Measurements from ENCODE around the gene ELFN1.

The ELFN1 gene

GRCh38 chr7:1622441-1622840, 47.6 kb upstream of the ELFN1 start:
- H4K20me1 ChIP-seq (ENCODE audit: insufficient read depth, low read length): no peaks in the 10 kb centered on the region
- no peak overlapping the region for H3K4me2 ChIP-seq (ENCODE audit: insufficient read depth, low read length)
- H3K27me3 ChIP-seq (ENCODE audit: insufficient read depth, low read length, poor library complexity): no peaks in the 10 kb centered on the region
- no peak overlapping the region for H3K9ac ChIP-seq (ENCODE audit: low read depth, low read length)
- no peak overlapping the region for H2AFZ ChIP-seq (ENCODE audit: low read depth, low read length)
- no peaks in the 10 kb centered on the region for H3K79me2 ChIP-seq (ENCODE audit: insufficient read depth, low read length)
- H3K9me3 ChIP-seq (ENCODE audit: insufficient read depth, low read length, severe bottlenecking): no peaks in the 10 kb centered on the region
- H3K36me3 ChIP-seq (ENCODE audit: insufficient read depth, low read length): no peaks in the 10 kb centered on the region
- H3K4me1 ChIP-seq (ENCODE audit: insufficient read depth, low read length): no peaks in the 10 kb centered on the region
- TF ChIP-seq, protein P1, sequence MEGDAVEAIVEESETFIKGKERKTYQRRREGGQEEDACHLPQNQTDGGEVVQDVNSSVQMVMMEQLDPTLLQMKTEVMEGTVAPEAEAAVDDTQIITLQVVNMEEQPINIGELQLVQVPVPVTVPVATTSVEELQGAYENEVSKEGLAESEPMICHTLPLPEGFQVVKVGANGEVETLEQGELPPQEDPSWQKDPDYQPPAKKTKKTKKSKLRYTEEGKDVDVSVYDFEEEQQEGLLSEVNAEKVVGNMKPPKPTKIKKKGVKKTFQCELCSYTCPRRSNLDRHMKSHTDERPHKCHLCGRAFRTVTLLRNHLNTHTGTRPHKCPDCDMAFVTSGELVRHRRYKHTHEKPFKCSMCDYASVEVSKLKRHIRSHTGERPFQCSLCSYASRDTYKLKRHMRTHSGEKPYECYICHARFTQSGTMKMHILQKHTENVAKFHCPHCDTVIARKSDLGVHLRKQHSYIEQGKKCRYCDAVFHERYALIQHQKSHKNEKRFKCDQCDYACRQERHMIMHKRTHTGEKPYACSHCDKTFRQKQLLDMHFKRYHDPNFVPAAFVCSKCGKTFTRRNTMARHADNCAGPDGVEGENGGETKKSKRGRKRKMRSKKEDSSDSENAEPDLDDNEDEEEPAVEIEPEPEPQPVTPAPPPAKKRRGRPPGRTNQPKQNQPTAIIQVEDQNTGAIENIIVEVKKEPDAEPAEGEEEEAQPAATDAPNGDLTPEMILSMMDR (IDR thresholded peaks at IDR 0.05; ENCODE audit: borderline replicate concordance, extremely low read depth, low read length, poor library complexity, severe bottlenecking): no peak
- no peak for TF ChIP-seq EZH2 (IDR thresholded peaks at IDR 0.05; ENCODE audit: borderline replicate concordance, low read depth, low read length, severe bottlenecking)
- H3K4me3 ChIP-seq (ENCODE audit: low read depth in 1 of 2, low read length in 2 of 2): no peak overlapping the region
- H3K27ac ChIP-seq (ENCODE audit: low read length): no peak overlapping the region
- no peak for DNase-seq
- ATAC-seq (ENCODE audit: insufficient read depth, low read depth): no peak

- H3K9ac ChIP-seq (ENCODE audit: low read depth, low read length): no peak overlapping the region
- no peak for DNase-seq
- no peaks in the 10 kb centered on the region for H3K36me3 ChIP-seq (ENCODE audit: insufficient read depth, low read length)
- no peak for TF ChIP-seq EZH2 (IDR thresholded peaks at IDR 0.05; ENCODE audit: borderline replicate concordance, low read depth, low read length, severe bottlenecking)
- TF ChIP-seq, protein P1 (IDR thresholded peaks at IDR 0.05; ENCODE audit: borderline replicate concordance, extremely low read depth, low read length, poor library complexity, severe bottlenecking): no peak
- no peak overlapping the region for H3K27ac ChIP-seq (ENCODE audit: low read length)
- H3K4me2 ChIP-seq (ENCODE audit: insufficient read depth, low read length): no peak overlapping the region
- no peaks in the 10 kb centered on the region for H3K79me2 ChIP-seq (ENCODE audit: insufficient read depth, low read length)
- no peaks in the 10 kb centered on the region for H3K4me1 ChIP-seq (ENCODE audit: insufficient read depth, low read length)
- ATAC-seq (ENCODE audit: insufficient read depth, low read depth): no peak
- no peaks in the 10 kb centered on the region for H3K9me3 ChIP-seq (ENCODE audit: insufficient read depth, low read length, severe bottlenecking)
- H3K27me3 ChIP-seq (ENCODE audit: insufficient read depth, low read length, poor library complexity): no peaks in the 10 kb centered on the region
- H4K20me1 ChIP-seq (ENCODE audit: insufficient read depth, low read length): no peaks in the 10 kb centered on the region
- no peak overlapping the region for H2AFZ ChIP-seq (ENCODE audit: low read depth, low read length)
- H3K4me3 ChIP-seq (ENCODE audit: low read depth in 1 of 2, low read length in 2 of 2): no peak overlapping the region
Observed at GRCh38 chr7:1623810-1624209, 46.3 kb upstream of the ELFN1 start.

- DNase-seq: no peak
Observed at GRCh38 chr7:1624999-1625927, 44.8 kb upstream of the ELFN1 start.

More at GRCh38 chr7:1624999-1625927, 44.8 kb upstream of the ELFN1 start:
- H2AFZ ChIP-seq (ENCODE audit: low read depth, low read length): no peak overlapping the region
- H3K27me3 ChIP-seq (ENCODE audit: insufficient read depth, low read length, poor library complexity): no peaks in the 10 kb centered on the region
- no peak overlapping the region for H3K9ac ChIP-seq (ENCODE audit: low read depth, low read length)
- no peaks in the 10 kb centered on the region for H3K4me1 ChIP-seq (ENCODE audit: insufficient read depth, low read length)
- H3K36me3 ChIP-seq (ENCODE audit: insufficient read depth, low read length): no peaks in the 10 kb centered on the region
- H3K4me2 ChIP-seq (ENCODE audit: insufficient read depth, low read length): no peak overlapping the region
- no peaks in the 10 kb centered on the region for H4K20me1 ChIP-seq (ENCODE audit: insufficient read depth, low read length)
- H3K9me3 ChIP-seq (ENCODE audit: insufficient read depth, low read length, severe bottlenecking): no peaks in the 10 kb centered on the region
- no peak for ATAC-seq (ENCODE audit: insufficient read depth, low read depth)
- no peak overlapping the region for H3K4me3 ChIP-seq (ENCODE audit: low read depth in 1 of 2, low read length in 2 of 2)
- no peaks in the 10 kb centered on the region for H3K79me2 ChIP-seq (ENCODE audit: insufficient read depth, low read length)
- TF ChIP-seq, protein P1 (IDR thresholded peaks at IDR 0.05; ENCODE audit: borderline replicate concordance, extremely low read depth, low read length, poor library complexity, severe bottlenecking): no peak
- TF ChIP-seq EZH2 (IDR thresholded peaks at IDR 0.05; ENCODE audit: borderline replicate concordance, low read depth, low read length, severe bottlenecking): no peak
- H3K27ac ChIP-seq (ENCODE audit: low read length): no peak overlapping the region; the same call in 1 of the 2 replicates

All from DND-41 (cell line).